Epithelial cell of esophagus (primary cell): ENCODE data around the gene ITGAE.

Experiments used
- DNase-seq: peaks from one replicate; pipeline ENCODE4 v3.0.0; 2010; ENCODE audit warnings: low read depth
- H3K4me3 ChIP-seq: 2 replicates; pipeline ENCODE4 v1.5.1; 2011; ENCODE audit warnings: mild to moderate bottlenecking, low read length, control low read depth
- TF ChIP-seq, protein P1 (sequence below): IDR thresholded peaks from 2 replicates; pipeline ENCODE4 v1.5.1; 2011; ENCODE audit warnings: low read depth, mild to moderate bottlenecking, low read length, control low read depth, inconsistent platforms; ENCODE audit not compliant: insufficient read depth; ENCODE audit errors: missing control alignments

The ITGAE gene

DNA sequence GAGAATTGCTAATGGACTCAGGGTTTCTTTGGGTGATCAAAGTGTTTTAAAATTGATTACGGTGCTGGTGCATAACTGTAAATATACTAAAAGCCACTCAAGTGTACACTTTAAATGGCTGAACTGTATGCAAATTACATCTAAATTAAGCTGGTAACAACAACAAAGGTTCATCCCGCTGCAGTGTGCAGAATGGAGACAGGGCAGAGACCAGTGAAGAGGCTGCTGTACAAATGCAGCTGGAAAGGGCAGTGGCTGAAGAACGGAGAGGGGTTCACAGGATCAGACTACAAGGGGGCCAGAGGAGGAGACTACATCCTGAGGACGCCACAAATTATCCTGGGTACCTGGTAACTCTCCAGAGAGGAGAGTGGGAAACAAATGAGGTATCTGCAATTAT, 9.0 kb upstream of the ITGAE start:
- no peak overlapping the region for H3K4me3 ChIP-seq
- TF ChIP-seq, protein P1, sequence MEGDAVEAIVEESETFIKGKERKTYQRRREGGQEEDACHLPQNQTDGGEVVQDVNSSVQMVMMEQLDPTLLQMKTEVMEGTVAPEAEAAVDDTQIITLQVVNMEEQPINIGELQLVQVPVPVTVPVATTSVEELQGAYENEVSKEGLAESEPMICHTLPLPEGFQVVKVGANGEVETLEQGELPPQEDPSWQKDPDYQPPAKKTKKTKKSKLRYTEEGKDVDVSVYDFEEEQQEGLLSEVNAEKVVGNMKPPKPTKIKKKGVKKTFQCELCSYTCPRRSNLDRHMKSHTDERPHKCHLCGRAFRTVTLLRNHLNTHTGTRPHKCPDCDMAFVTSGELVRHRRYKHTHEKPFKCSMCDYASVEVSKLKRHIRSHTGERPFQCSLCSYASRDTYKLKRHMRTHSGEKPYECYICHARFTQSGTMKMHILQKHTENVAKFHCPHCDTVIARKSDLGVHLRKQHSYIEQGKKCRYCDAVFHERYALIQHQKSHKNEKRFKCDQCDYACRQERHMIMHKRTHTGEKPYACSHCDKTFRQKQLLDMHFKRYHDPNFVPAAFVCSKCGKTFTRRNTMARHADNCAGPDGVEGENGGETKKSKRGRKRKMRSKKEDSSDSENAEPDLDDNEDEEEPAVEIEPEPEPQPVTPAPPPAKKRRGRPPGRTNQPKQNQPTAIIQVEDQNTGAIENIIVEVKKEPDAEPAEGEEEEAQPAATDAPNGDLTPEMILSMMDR = no peak
- no peak for DNase-seq

DNA sequence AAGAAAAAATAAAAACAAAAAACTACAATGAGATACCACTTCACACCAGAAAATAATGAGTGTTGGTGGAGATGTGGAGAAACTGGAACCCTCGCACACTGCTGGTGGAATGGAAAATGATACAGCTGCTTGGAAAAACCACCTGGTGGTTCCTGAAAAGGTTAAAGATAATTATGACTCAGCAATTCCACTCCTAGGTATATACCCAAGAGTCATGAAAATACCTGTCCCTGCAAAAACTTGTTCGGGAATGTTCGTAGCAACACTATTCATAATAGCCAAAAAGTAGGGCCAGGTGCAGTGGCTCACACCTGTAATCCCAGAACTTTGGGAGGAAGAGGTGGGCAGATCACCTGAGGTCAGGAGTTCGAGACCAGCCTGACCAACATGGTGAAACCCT, 8.1 kb upstream of the ITGAE start:
- TF ChIP-seq, protein P1 = no peak
- no peak overlapping the region for H3K4me3 ChIP-seq
- peak; percentile 87 for DNase-seq

DNA sequence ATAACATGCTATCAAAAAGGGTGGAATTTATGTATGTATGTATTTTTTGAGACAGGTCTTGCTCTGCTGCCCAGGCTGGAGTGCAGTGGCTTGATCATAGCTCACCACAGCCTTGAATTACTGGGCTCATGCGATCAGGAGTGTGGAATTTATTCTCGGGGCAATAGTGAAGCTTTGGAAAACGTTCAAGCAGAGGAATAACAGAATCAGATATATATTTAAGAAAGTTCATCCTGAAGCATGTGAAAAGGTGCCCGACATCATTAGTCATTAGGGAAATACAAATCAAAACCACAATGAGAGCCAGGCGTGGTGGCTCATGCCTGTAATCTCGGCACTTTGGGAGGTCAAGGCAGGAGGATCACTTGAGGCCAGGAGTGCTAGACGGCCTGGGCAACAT, 7.7 kb upstream of the ITGAE start:
- H3K4me3 ChIP-seq = no peak overlapping the region
- peak; percentile 65 for DNase-seq
- TF ChIP-seq, protein P1 = no peak

DNA sequence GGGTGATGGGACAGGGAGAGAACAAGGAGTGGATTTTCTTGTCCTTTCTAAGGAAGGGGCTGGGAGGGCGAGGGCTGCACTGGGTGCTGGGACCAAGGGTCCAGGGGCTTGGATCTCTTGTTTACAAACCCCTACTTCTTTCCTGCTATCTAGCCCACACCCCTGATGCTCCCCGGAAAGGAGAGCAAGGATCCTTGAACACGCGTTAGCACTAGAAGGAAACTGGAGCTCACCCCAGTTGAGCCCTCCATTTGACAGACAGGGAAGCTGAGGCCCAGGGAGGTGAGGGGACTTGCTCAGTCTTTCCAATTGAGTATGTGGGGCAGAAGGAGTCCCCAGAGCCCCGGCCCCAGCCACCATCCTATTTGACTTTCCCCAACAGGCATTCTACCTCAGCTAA, 4.6 kb upstream of the ITGAE start:
- no peak for DNase-seq
- no peak overlapping the region for H3K4me3 ChIP-seq
- TF ChIP-seq, protein P1 = no peak

DNA sequence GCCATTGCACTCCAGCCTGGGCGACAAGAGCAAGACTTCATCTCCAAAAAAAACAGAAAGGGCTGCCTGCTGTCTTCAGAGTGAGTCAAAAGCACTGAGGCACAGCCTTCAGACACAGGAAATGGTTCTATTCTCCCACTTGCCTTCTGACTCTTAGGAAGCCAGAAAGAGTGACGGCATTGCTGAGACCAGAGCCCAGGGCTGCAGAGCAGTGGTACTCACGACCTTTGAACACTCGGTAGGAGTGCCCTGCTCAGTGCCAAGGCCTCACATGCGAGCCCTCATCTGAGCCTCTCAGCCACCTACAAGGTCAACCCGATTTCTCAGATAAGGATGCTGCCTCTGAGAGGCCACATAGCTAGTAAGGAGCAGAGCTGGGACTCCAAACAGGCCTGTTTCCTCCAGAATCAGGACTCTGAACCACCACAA, 3.5 kb upstream of the ITGAE start:
- H3K4me3 ChIP-seq = no peak overlapping the region
- no peak for DNase-seq
- TF ChIP-seq, protein P1 = no peak

DNA sequence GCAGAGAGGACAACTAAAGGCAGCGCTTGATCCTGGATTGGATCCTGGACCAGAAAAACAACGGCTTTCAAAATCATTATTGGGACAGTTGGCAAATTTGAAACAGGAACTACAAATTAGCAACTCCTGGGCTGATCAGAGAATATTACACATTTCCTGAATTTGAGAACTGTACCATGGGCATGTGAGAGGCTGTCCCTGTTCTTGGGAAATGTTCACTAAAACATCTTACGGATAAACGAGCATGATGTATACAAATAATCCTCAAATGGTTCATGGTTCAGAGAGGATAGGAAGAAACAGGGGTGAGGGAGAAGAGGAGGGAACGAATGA, 2.3 kb upstream of the ITGAE start:
- H3K4me3 ChIP-seq = no peak overlapping the region
- TF ChIP-seq, protein P1 = no peak
- DNase-seq = no peak

DNA sequence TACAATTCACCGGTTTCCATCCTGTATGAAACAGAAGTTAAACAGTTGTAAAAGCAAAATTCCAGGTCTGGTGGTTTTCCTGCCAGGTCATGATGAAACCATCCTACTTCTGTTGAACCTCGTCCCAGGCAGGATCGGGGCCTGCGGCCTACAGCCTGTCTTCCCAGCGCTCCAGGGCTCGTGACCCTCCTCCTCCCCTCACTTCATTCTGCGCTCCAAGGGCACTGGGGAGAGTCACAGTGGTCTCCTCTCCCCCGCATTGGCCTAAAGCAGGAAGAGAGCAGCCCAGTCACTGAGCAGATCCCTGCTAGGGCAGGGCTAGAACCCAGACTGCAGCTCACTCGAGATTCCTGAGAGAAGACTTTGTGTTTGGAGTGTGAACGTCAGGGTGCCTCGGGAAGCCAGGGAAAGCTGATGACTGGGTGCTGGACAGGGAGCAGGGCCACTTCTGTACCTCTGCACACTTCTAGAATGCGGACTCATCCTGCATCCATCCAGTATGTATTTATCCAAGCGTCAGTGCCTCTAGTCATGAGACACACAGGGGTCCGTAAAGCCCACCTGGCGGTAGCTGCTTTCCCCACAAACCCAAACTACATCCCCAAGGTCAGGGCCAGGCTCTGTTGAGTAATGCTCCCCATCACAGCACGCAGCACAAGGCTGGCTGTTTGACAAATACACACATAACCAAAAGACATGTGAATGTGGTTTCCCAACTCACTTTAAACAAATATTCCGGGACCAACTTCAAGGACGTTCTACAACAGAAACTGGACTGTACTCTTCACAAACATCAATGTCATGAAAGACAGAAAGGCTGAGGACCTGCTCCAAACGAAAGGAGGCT, 1.7 kb upstream of the ITGAE start:
- no peak overlapping the region for H3K4me3 ChIP-seq
- TF ChIP-seq, protein P1 = no peak
- DNase-seq = peak; percentile 50
